Measurements from ENCODE around the gene ASB7. TPM values are rescaled to one million over a fixed set of nuclear protein-coding genes. Genes with fewer than 3 reads are reported as not detected.

Gene ASB7
- 10 to 100 TPM in 1 of 4 donors, 1 to 10 TPM in 3; 5.1 to 10.3 (median 6.3) TPM for total RNA-seq

GRCh38 chr15:100602064-100602822, at the start of gene ASB7, which contains the start of gene LINS1:
Gene ASB7 (plus strand): TSS chr15:100602589. CDS start chr15:100612217, 9,628 bp downstream.
Gene LINS1 (minus strand): TSS chr15:100602184. CDS start chr15:100580842, 21,342 bp downstream.
- intact Hi-C loops (cut with DNase I; ENCODE audit: low total_unique reads) (loop anchor here (1.0 to 10.0 kb wide), 5 partner anchors 85 to 1050 kb away; partner anchors contain the start of genes SELENOS and TM2D3), in situ Hi-C loops (cut with MboI; ENCODE audit: low sequenced_read_pairs in 4 of 4) (loop anchor here in 3 of 4 donors (25.0 kb wide), 2 partner anchors 660 to 665 kb away; partner anchors contain the start of gene CHSY1 (in 2 of the 3))
- peak; percentile 100 for DNase-seq
- ATAC-seq = peak; percentile 96 to 97
- TF ChIP-seq, protein P1, sequence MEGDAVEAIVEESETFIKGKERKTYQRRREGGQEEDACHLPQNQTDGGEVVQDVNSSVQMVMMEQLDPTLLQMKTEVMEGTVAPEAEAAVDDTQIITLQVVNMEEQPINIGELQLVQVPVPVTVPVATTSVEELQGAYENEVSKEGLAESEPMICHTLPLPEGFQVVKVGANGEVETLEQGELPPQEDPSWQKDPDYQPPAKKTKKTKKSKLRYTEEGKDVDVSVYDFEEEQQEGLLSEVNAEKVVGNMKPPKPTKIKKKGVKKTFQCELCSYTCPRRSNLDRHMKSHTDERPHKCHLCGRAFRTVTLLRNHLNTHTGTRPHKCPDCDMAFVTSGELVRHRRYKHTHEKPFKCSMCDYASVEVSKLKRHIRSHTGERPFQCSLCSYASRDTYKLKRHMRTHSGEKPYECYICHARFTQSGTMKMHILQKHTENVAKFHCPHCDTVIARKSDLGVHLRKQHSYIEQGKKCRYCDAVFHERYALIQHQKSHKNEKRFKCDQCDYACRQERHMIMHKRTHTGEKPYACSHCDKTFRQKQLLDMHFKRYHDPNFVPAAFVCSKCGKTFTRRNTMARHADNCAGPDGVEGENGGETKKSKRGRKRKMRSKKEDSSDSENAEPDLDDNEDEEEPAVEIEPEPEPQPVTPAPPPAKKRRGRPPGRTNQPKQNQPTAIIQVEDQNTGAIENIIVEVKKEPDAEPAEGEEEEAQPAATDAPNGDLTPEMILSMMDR (IDR thresholded peaks at IDR 0.05 in 4 of 5, conservative IDR thresholded peaks at IDR 0.05 in 1 of 5) = no peak
- TF ChIP-seq POLR2A (IDR thresholded peaks at IDR 0.05) = peak; percentile 35 to 49
- Histone ChIP-seq H3K4me1 (peaks cover 32 to 44% of the 10 kb centered on the region in 2 donors), H3K9me3 (no peaks in the 10 kb centered on the region), H3K36me3 (peaks cover 0 to 6% of the 10 kb centered on the region in 2 donors), H3K27ac (peak within 1 kb of the TSS; percentile 85 to 94 (median 92)), H3K4me3 (peak within 1 kb of the TSS; percentile 82 to 98 (median 96)), H3K27me3 (no peaks in the 10 kb centered on the region)

- Histone ChIP-seq H3K4me1 (no peaks in the 10 kb centered on the region), H3K4me3 (no peak overlapping the region), H3K36me3 (no peaks in the 10 kb centered on the region), H3K27ac (no peak overlapping the region), H3K9me3 (no peaks in the 10 kb centered on the region), H3K27me3 (no peaks in the 10 kb centered on the region)
- ATAC-seq = no peak
- in situ Hi-C loops (cut with MboI; ENCODE audit: low sequenced_read_pairs in 4 of 4) = loop anchor here (25.0 kb wide), 3 partner anchors 116 to 641 kb away; no protein-coding TSS in a partner anchor
- no peak for TF ChIP-seq POLR2A (IDR thresholded peaks at IDR 0.05)
- TF ChIP-seq, protein P1 (IDR thresholded peaks at IDR 0.05 in 4 of 5, conservative IDR thresholded peaks at IDR 0.05 in 1 of 5) = no peak
- intact Hi-C loops (cut with DNase I; ENCODE audit: low total_unique reads) = no loop called here
- no peak for DNase-seq
Measured at GRCh38 chr15:100553468-100553867, 48.9 kb upstream of the ASB7 start.

- Histone ChIP-seq H3K27ac (peak overlapping the region; percentile 5 to 64 (median 32)), H3K4me1 (peaks cover 0 to 11% of the 10 kb centered on the region in 2 donors), H3K9me3 (no peaks in the 10 kb centered on the region), H3K36me3 (no peaks in the 10 kb centered on the region), H3K4me3 (no peak overlapping the region), H3K27me3 (no peaks in the 10 kb centered on the region)
- no peak for TF ChIP-seq POLR2A (IDR thresholded peaks at IDR 0.05)
- TF ChIP-seq, protein P1 (IDR thresholded peaks at IDR 0.05 in 4 of 5, conservative IDR thresholded peaks at IDR 0.05 in 1 of 5) = no peak
- DNase-seq (no peak), ATAC-seq (no peak)
- intact Hi-C loops (cut with DNase I; ENCODE audit: low total_unique reads) = loop anchor here (2.0 kb wide), 1 partner anchor 42 kb away; no protein-coding TSS in a partner anchor
- in situ Hi-C loops (cut with MboI; ENCODE audit: low sequenced_read_pairs in 4 of 4) = loop anchor here (25.0 kb wide), 3 partner anchors 122 to 647 kb away; no protein-coding TSS in a partner anchor
Measured at GRCh38 chr15:100558771-100559254, 43.6 kb upstream of the ASB7 start.

DNA sequence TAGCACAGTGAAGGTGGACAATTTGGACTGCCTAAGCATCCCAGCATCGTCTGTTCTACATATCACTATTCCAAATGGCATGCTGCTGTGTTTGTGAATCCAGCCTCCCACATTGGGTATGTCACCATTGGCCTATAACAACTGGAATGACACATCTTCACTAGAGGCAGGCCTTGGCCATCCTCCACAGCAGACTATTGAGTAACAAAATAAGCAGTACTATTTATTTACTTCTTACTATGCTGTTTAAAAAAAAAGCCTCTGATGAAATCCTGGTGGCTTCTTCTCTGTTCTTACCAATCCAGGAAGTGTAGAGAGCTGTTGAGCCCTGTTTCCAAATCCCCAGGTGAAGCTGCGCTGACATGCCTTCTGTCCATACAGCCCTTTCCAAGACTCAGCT, 43.1 kb upstream of the ASB7 start:
- intact Hi-C loops (cut with DNase I; ENCODE audit: low total_unique reads) (loop anchor here (2.0 kb wide), 1 partner anchor 43 kb away; no protein-coding TSS in a partner anchor), in situ Hi-C loops (cut with MboI; ENCODE audit: low sequenced_read_pairs in 4 of 4) (loop anchor here (25.0 kb wide), 3 partner anchors 122 to 647 kb away; no protein-coding TSS in a partner anchor)
- DNase-seq = peak; percentile 77 to 78
- Histone ChIP-seq H3K9me3 (no peaks in the 10 kb centered on the region), H3K27me3 (no peaks in the 10 kb centered on the region), H3K4me3 (no peak overlapping the region), H3K36me3 (no peaks in the 10 kb centered on the region), H3K27ac (peak overlapping the region; percentile 5 to 71 (median 61)), H3K4me1 (peaks cover 0 to 11% of the 10 kb centered on the region in 2 donors)
- TF ChIP-seq, protein P1 (IDR thresholded peaks at IDR 0.05 in 4 of 5, conservative IDR thresholded peaks at IDR 0.05 in 1 of 5) = no peak
- peak; percentile 99 for ATAC-seq

All from gastrocnemius medialis (tissue), 4 donors.